HEK293 (cell line): ENCODE results near the gene C2CD2L.

Source experiments
- KLF1 ChIP-seq: fragments of 450-650 bp; formaldehyde crosslinking; IDR thresholded peaks from 2 replicates; pipeline ENCODE4 v1.5.1; 2016; ENCODE audit warnings: missing biosample characterization, missing genetic modification characterization
- RBAK ChIP-seq: fragments of 450-650 bp; formaldehyde crosslinking; IDR thresholded peaks from 2 replicates; pipeline ENCODE4 v1.5.1; 2016; ENCODE audit warnings: missing biosample characterization, missing genetic modification characterization
- SALL2 ChIP-seq: fragments of 450-650 bp; formaldehyde crosslinking; IDR thresholded peaks from 2 replicates; pipeline ENCODE4 v1.5.0; 2017; ENCODE audit warnings: missing biosample characterization, mild to moderate bottlenecking, missing genetic modification characterization, borderline replicate concordance
- SETDB1 ChIP-seq: IDR thresholded peaks from one replicate; pipeline ENCODE4 v1.6.1; 2017; ENCODE audit warnings: mild to moderate bottlenecking, low read length, moderate library complexity, mixed read lengths; ENCODE audit not compliant: insufficient read length
- SP7 ChIP-seq: fragments of 450-650 bp; formaldehyde crosslinking; IDR thresholded peaks from 2 replicates; pipeline ENCODE4 v1.5.1; 2016; ENCODE audit warnings: missing biosample characterization, missing genetic modification characterization
- ZNF175 ChIP-seq: fragments of 450-650 bp; formaldehyde crosslinking; IDR thresholded peaks from 2 replicates; pipeline ENCODE4 v1.5.1; 2016; ENCODE audit warnings: missing biosample characterization, missing genetic modification characterization
- ZNF423 ChIP-seq: fragments of 450-650 bp; formaldehyde crosslinking; IDR thresholded peaks from 2 replicates; pipeline ENCODE4 v1.5.1; 2016; ENCODE audit warnings: missing biosample characterization, missing genetic modification characterization
- ZNF623 ChIP-seq: fragments of 450-650 bp; formaldehyde crosslinking; IDR thresholded peaks from 2 replicates; pipeline ENCODE4 v1.5.1; 2016; ENCODE audit warnings: missing biosample characterization, missing genetic modification characterization
- ZSCAN23 ChIP-seq: fragments of 450-650 bp; formaldehyde crosslinking; IDR thresholded peaks from 2 replicates; pipeline ENCODE4 v1.5.1; 2016; ENCODE audit warnings: missing biosample characterization, missing genetic modification characterization
- TF ChIP-seq, protein P1 (sequence below): fragments of 450-650 bp; formaldehyde crosslinking; IDR thresholded peaks from 2 replicates; pipeline ENCODE4 v1.5.1; 2016; ENCODE audit warnings: missing biosample characterization, missing genetic modification characterization
- TF ChIP-seq, protein P2 (sequence below): fragments of 450-650 bp; formaldehyde crosslinking; IDR thresholded peaks from 2 replicates; pipeline ENCODE4 v1.5.0; 2017; ENCODE audit warnings: missing biosample characterization, missing genetic modification characterization, borderline replicate concordance
- TF ChIP-seq, protein P3 (sequence below): fragments of 450-650 bp; formaldehyde crosslinking; IDR thresholded peaks from 2 replicates; pipeline ENCODE4 v1.5.1; 2016; ENCODE audit warnings: missing biosample characterization, missing genetic modification characterization
- TF ChIP-seq, protein P4 (sequence below): fragments of 450-650 bp; formaldehyde crosslinking; conservative IDR thresholded peaks from 2 replicates; pipeline ENCODE4 v1.5.1; 2016; ENCODE audit warnings: low read depth, missing biosample characterization, missing genetic modification characterization
- TF ChIP-seq, protein P5 (sequence below): fragments of 450-650 bp; formaldehyde crosslinking; IDR thresholded peaks from 2 replicates; pipeline ENCODE4 v1.5.1; 2016; ENCODE audit warnings: missing biosample characterization, missing genetic modification characterization
- TF ChIP-seq, protein P6 (sequence below): fragments of 450-650 bp; formaldehyde crosslinking; IDR thresholded peaks from 2 replicates; pipeline ENCODE4 v1.5.1; 2016; ENCODE audit warnings: missing biosample characterization, missing genetic modification characterization
- TF ChIP-seq, protein P7 (sequence below): fragments of 450-650 bp; formaldehyde crosslinking; IDR thresholded peaks from 2 replicates; pipeline ENCODE4 v1.5.1; 2016; ENCODE audit warnings: missing biosample characterization, missing genetic modification characterization, borderline replicate concordance

C2CD2L gene

DNA sequence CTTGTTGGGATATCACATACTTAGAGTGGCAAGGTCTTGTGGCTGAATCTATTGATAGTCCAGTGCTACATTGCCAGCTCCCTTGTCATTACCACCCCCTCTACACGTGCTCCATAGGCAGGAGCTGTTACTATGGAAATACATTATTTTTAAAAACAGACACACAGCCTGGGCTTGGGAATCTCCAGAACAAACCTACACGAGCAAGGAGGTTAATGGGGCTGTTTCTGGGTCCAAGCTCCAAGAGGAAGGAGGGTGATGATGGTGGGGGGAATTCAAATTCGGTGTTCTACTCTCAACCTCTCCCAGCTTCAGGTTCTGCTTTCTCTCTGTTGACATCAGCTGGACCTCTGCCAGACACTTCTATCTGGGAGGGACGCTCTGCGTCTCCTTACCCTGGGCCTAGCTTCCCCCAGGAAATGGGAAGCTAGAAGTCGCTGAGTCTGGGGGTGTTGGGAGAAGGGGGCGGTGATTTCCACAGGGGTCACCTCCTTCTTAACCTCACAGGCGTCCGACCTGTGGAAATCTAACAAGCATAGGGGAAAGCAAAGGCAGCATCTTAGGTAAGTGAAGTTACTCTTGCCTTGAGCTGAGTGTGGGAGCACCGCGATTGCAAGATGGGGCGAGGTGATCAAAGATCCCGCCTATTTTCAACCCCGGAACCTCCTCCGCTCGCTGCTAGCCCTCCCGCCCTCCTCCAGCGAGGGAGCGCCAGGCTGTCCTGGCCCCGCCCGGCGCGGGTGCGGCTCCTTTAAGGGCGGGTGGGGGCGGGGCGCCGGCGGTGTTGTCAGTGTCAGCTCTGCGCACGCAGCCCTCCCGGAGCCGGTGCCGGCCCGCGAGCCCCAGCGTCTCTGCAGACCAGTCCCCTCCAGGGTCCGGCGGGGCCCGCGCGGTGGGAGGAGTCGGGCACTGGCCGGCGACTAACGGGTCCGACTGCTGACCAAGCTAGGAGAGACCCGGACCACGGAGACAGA, at the start of gene C2CD2L (continued):
- TF ChIP-seq, protein P1, sequence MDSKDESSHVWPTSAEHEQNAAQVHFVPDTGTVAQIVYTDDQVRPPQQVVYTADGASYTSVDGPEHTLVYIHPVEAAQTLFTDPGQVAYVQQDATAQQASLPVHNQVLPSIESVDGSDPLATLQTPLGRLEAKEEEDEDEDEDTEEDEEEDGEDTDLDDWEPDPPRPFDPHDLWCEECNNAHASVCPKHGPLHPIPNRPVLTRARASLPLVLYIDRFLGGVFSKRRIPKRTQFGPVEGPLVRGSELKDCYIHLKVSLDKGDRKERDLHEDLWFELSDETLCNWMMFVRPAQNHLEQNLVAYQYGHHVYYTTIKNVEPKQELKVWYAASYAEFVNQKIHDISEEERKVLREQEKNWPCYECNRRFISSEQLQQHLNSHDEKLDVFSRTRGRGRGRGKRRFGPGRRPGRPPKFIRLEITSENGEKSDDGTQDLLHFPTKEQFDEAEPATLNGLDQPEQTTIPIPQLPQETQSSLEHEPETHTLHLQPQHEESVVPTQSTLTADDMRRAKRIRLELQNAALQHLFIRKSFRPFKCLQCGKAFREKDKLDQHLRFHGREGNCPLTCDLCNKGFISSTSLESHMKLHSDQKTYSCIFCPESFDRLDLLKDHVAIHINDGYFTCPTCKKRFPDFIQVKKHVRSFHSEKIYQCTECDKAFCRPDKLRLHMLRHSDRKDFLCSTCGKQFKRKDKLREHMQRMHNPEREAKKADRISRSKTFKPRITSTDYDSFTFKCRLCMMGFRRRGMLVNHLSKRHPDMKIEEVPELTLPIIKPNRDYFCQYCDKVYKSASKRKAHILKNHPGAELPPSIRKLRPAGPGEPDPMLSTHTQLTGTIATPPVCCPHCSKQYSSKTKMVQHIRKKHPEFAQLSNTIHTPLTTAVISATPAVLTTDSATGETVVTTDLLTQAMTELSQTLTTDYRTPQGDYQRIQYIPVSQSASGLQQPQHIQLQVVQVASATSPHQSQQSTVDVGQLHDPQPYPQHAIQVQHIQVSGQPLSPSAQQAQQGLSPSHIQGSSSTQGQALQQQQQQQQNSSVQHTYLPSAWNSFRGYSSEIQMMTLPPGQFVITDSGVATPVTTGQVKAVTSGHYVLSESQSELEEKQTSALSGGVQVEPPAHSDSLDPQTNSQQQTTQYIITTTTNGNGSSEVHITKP = peak; percentile 96
- no peak for TF ChIP-seq ZNF423 (tag by site-specific recombination)
- TF ChIP-seq, protein P2, sequence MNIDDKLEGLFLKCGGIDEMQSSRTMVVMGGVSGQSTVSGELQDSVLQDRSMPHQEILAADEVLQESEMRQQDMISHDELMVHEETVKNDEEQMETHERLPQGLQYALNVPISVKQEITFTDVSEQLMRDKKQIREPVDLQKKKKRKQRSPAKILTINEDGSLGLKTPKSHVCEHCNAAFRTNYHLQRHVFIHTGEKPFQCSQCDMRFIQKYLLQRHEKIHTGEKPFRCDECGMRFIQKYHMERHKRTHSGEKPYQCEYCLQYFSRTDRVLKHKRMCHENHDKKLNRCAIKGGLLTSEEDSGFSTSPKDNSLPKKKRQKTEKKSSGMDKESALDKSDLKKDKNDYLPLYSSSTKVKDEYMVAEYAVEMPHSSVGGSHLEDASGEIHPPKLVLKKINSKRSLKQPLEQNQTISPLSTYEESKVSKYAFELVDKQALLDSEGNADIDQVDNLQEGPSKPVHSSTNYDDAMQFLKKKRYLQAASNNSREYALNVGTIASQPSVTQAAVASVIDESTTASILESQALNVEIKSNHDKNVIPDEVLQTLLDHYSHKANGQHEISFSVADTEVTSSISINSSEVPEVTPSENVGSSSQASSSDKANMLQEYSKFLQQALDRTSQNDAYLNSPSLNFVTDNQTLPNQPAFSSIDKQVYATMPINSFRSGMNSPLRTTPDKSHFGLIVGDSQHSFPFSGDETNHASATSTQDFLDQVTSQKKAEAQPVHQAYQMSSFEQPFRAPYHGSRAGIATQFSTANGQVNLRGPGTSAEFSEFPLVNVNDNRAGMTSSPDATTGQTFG = no peak
- TF ChIP-seq SETDB1 = no peak
- TF ChIP-seq ZNF175 (tag by site-specific recombination) = no peak
- TF ChIP-seq, protein P3, sequence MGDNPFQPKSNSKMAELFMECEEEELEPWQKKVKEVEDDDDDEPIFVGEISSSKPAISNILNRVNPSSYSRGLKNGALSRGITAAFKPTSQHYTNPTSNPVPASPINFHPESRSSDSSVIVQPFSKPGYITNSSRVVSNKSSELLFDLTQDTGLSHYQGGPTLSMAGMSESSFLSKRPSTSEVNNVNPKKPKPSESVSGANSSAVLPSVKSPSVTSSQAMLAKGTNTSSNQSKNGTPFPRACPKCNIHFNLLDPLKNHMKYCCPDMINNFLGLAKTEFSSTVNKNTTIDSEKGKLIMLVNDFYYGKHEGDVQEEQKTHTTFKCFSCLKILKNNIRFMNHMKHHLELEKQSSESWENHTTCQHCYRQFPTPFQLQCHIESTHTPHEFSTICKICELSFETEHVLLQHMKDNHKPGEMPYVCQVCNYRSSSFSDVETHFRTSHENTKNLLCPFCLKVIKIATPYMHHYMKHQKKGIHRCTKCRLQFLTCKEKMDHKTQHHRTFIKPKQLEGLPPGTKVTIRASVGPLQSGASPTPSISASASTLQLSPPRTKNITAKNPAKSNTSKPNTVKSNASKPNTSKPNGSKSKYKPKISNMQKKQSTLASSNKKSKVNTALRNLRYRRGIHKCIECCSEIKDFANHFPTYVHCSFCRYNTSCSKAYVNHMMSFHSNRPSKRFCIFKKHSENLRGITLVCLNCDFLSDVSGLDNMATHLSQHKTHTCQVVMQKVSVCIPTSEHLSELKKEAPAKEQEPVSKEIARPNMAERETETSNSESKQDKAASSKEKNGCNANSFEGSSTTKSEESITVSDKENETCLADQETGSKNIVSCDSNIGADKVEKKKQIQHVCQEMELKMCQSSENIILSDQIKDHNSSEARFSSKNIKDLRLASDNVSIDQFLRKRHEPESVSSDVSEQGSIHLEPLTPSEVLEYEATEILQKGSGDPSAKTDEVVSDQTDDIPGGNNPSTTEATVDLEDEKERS (tag by site-specific recombination) = no peak
- TF ChIP-seq SALL2 (tag by site-specific recombination) = no peak
- peak; percentile 48 for TF ChIP-seq KLF1 (tag by site-specific recombination)
- TF ChIP-seq ZNF623 (tag by site-specific recombination) = no peak
- no peak for TF ChIP-seq RBAK (tag by site-specific recombination)
- TF ChIP-seq SP7 (tag by site-specific recombination) = peak; percentile 65
- TF ChIP-seq, protein P4, sequence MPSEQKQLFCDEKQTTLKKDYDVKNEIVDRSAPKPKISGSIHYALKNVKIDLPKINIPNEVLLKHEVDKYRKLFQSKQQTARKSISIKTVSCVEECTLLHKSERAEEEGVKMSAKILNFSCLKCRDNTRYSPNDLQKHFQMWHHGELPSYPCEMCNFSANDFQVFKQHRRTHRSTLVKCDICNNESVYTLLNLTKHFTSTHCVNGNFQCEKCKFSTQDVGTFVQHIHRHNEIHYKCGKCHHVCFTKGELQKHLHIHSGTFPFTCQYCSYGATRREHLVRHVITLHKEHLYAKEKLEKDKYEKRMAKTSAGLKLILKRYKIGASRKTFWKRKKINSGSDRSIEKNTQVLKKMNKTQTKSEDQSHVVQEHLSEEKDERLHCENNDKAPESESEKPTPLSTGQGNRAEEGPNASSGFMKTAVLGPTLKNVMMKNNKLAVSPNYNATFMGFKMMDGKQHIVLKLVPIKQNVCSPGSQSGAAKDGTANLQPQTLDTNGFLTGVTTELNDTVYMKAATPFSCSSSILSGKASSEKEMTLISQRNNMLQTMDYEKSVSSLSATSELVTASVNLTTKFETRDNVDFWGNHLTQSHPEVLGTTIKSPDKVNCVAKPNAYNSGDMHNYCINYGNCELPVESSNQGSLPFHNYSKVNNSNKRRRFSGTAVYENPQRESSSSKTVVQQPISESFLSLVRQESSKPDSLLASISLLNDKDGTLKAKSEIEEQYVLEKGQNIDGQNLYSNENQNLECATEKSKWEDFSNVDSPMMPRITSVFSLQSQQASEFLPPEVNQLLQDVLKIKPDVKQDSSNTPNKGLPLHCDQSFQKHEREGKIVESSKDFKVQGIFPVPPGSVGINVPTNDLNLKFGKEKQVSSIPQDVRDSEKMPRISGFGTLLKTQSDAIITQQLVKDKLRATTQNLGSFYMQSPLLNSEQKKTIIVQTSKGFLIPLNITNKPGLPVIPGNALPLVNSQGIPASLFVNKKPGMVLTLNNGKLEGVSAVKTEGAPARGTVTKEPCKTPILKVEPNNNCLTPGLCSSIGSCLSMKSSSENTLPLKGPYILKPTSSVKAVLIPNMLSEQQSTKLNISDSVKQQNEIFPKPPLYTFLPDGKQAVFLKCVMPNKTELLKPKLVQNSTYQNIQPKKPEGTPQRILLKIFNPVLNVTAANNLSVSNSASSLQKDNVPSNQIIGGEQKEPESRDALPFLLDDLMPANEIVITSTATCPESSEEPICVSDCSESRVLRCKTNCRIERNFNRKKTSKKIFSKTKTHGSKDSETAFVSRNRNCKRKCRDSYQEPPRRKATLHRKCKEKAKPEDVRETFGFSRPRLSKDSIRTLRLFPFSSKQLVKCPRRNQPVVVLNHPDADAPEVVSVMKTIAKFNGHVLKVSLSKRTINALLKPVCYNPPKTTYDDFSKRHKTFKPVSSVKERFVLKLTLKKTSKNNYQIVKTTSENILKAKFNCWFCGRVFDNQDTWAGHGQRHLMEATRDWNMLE (tag by site-specific recombination) = no peak
- TF ChIP-seq ZSCAN23 (tag by site-specific recombination) = no peak
- TF ChIP-seq, protein P5, sequence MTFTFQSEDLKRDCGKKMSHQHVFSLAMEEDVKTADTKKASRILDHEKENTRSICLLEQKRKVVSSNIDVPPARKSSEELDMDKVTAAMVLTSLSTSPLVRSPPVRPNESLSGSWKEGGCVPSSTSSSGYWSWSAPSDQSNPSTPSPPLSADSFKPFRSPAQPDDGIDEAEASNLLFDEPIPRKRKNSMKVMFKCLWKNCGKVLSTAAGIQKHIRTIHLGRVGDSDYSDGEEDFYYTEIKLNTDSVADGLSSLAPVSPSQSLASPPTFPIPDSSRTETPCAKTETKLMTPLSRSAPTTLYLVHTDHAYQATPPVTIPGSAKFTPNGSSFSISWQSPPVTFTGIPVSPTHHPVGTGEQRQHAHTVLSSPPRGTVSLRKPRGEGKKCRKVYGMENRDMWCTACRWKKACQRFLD = no peak
- TF ChIP-seq, protein P6, sequence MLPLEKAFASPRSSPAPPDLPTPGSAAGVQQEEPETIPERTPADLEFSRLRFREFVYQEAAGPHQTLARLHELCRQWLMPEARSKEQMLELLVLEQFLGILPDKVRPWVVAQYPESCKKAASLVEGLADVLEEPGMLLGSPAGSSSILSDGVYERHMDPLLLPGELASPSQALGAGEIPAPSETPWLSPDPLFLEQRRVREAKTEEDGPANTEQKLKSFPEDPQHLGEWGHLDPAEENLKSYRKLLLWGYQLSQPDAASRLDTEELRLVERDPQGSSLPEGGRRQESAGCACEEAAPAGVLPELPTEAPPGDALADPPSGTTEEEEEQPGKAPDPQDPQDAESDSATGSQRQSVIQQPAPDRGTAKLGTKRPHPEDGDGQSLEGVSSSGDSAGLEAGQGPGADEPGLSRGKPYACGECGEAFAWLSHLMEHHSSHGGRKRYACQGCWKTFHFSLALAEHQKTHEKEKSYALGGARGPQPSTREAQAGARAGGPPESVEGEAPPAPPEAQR (tag by site-specific recombination) = no peak
- TF ChIP-seq, protein P7, sequence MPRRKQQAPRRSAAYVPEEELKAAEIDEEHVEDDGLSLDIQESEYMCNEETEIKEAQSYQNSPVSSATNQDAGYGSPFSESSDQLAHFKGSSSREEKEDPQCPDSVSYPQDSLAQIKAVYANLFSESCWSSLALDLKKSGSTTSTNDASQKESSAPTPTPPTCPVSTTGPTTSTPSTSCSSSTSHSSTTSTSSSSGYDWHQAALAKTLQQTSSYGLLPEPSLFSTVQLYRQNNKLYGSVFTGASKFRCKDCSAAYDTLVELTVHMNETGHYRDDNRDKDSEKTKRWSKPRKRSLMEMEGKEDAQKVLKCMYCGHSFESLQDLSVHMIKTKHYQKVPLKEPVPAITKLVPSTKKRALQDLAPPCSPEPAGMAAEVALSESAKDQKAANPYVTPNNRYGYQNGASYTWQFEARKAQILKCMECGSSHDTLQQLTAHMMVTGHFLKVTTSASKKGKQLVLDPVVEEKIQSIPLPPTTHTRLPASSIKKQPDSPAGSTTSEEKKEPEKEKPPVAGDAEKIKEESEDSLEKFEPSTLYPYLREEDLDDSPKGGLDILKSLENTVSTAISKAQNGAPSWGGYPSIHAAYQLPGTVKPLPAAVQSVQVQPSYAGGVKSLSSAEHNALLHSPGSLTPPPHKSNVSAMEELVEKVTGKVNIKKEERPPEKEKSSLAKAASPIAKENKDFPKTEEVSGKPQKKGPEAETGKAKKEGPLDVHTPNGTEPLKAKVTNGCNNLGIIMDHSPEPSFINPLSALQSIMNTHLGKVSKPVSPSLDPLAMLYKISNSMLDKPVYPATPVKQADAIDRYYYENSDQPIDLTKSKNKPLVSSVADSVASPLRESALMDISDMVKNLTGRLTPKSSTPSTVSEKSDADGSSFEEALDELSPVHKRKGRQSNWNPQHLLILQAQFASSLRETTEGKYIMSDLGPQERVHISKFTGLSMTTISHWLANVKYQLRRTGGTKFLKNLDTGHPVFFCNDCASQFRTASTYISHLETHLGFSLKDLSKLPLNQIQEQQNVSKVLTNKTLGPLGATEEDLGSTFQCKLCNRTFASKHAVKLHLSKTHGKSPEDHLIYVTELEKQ (tag by site-specific recombination) = no peak
